NK-92 (cell line): ENCODE data around the gene URGCP.

Source experiments
- DNase-seq: peaks from one replicate; lab custom pipeline; 2025; ENCODE audit not compliant: unreplicated experiment; lab: John Stamatoyannopoulos, UW

URGCP gene

GRCh38 chr7:43876976-43877745 is 29.2 kb downstream of the URGCP start:
- no peak for DNase-seq

DNA sequence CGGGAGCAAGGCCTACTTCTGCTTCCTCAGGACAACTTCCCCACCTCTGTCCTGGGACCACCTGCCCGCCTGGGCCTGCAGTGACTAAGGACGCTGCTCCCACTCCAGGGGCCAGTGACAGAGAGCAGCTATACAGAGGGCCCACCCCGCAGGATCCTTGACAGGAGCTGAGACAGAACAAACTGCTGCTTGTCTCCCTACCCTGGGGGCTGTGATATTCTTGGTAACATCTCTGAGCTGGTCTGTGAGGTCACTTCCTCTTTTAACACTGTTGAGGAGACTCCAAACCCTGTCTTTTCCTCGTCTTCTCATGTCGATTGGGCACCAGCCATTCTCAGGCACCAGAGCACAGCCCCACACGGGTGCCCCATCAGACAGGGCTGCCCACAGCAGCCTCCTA is 30.2 kb downstream of the URGCP start:
- DNase-seq = no peak

- DNase-seq = no peak
Measured at GRCh38 chr7:43873300-43873699, 33.1 kb downstream of the URGCP start.

GRCh38 chr7:43872406-43873110 is 33.8 kb downstream of the URGCP start:
- DNase-seq = no peak

DNA sequence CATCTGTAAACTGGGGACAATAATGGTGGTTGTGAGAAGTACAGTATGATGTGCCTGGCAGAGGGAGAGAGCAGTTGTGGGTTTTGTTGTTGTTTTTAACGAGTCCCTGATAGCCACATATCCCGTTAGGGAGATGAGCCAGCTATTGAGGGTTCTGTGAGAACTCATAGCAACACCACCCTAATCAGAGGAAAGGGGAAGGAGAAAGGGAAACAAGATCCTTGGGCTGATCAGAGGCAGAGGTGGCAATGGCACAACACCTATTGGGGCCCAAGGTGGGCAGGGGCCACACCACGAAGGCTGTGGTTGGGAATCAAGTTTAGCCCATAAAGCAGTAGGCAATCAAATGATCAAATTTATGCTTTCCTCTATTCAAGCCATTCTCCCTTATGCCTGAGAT is 35.3 kb downstream of the URGCP start:
- DNase-seq = no peak

DNA sequence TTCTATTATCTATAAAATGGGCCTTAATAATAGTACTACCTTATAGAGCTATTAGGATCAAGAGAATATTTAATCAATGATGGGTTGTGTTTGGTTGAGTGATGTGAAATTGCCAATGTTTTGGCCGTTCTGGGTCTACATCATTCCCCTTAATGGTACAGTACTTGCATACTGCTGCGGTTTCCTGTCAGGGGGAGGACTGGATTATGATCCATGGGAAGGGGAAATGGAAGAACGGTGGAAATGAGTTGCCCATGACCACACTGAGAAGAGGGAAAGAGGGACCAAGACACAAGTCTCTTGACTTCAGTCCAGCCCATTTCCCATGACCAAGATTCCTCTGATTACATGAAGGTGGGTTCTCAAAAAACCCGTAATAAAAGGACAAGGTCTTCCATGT is 36.1 kb downstream of the URGCP start:
- no peak for DNase-seq

DNA sequence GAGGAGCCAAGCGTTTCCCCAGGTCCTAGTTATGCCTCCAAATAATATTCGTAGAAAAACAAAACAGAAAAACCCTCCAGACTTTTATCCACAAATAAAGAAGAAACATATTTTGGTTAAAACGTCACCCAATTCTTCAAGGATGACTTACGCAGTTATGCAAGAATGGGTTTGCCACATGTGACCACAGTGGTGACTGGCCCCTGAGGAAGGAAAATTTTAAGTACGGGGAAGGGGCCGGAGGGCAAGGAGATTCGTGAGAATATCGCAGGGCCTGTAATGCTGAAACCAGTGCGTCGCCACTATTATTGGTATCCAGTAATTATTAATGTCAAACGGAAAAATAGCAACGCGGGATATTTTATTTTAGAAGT is 36.5 kb downstream of the URGCP start:
- DNase-seq = no peak

GRCh38 chr7:43869006-43869866 is 37.2 kb downstream of the URGCP start, which contains the start of gene MRPS24:
TSS of gene MRPS24 (minus strand) at chr7:43869517. CDS start at chr7:43869495, 22 bp downstream.
- peak; percentile 50 for DNase-seq

GRCh38 chr7:43868681-43869005 is 37.8 kb downstream of the URGCP start:
- DNase-seq = no peak

- no peak for DNase-seq
Measured at GRCh38 chr7:43868181-43868580, 38.2 kb downstream of the URGCP start.

GRCh38 chr7:43865277-43865676 is 41.1 kb downstream of the URGCP start:
- DNase-seq = no peak

- no peak for DNase-seq
Measured at GRCh38 chr7:43864126-43864525, 42.3 kb downstream of the URGCP start.

DNA sequence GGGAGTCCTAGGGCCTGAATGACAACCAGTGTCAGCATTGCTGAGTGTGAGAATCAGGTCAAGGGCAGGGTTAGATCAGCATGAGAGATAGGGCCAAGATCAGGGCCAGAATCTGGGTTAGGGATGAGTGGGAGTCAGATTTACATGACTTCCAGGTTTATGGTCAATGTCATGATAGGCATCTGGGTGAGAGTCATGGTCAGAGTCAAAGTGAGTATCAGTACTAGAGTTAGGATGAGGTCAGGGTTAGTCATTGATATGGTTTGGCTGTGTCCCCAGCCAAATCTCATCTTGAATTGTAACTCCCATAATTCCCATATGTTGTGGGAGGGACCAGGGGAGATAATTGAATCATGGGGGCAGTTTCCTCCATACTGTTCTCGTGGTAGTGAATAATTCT is 49.4 kb downstream of the URGCP start:
- DNase-seq = no peak

- DNase-seq = no peak
Measured at GRCh38 chr7:43856316-43856715, 50.1 kb downstream of the URGCP start.

DNA sequence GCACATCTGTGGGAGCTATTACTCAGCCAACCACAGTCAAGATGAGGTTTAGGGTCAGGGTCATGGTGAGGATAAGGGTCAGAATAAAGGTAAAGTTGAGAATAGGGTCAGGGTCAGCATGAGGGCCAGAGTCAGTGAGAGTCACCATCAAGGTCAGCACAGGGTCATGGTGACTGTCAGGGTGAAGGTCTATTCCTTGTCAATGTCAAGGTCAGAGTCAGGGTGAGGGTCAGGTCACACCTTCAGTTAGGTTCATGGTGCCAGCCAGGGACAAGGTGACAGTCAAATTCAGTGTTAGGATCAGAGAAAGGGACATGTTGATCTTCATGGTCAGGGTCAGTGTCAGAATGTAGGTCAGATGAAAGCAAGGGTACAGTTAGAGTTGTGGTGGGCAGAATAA is 51.2 kb downstream of the URGCP start:
- no peak for DNase-seq

GRCh38 chr7:43851805-43852204 is 54.6 kb downstream of the URGCP start:
- no peak for DNase-seq

DNA sequence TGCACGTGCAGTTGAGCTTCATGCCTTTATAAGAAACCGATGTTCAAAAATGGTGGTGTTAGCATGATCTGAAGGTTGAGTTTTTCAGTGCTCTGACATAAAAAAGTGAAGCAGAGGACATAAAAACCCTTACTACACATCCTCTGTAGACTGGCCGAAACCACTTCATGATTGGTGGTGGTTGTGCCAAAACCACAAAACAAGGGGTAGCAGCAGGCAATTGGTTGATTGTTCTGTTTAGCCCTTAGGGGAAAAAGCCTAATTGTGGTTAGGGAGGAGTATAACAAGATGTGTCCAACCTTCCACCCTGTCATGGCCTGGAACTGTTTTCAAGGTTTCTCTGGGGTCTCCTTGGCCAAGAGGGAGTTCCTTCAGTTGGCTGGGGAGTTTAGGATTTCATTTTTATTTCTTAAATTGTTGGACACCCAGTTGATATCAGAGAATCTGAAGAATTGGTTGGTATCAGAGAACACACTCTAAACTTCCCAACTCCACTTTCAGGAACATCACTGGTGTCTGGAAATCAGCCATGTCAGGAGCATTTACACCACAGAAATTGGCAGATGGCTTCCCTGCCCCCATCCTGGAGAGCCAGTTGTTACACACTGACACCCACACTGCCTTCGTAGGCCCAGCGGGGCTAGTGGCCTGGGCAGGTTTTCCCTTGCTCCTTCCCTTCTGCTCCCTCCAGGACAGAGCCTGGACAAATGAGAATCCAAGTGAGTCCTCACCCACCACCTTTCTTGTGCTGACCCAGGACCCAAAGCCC is 55.9 kb downstream of the URGCP start:
- DNase-seq = no peak

GRCh38 chr7:43849047-43849446 is 57.3 kb downstream of the URGCP start:
- no peak for DNase-seq

GRCh38 chr7:43847496-43847895 is 58.9 kb downstream of the URGCP start:
- DNase-seq = no peak

GRCh38 chr7:43844662-43845061 is 61.7 kb downstream of the URGCP start:
- no peak for DNase-seq

- no peak for DNase-seq
Measured at GRCh38 chr7:43844257-43844656, 62.1 kb downstream of the URGCP start.
